Astrocyte (in vitro differentiated cells and primary cell): ENCODE measurements around the gene DDB1.

Experiments
- CTCF ChIP-seq: IDR thresholded peaks from 2 replicates; pipeline ENCODE4 v1.5.1; 2011; ENCODE audit warnings: low read depth, mild to moderate bottlenecking, inconsistent platforms, low read length, moderate library complexity; ENCODE audit not compliant: insufficient read depth
- EZH2 ChIP-seq: IDR thresholded peaks from 2 replicates; pipeline ENCODE4 v1.6.1; 2012; ENCODE audit warnings: mild to moderate bottlenecking, low read length, inconsistent platforms; ENCODE audit not compliant: insufficient read depth

GRCh38 chr11:61258546-61258945, 74.4 kb downstream of the DDB1 start:
- no peak for TF ChIP-seq CTCF
- no peak for TF ChIP-seq EZH2
